IPS DF 4.7 (cell line): ENCODE results near the gene FAM124A.
A peak's percentile ranks its signal among the peaks of the same experiment; 100 is the strongest.
"Not testable (repeated sequence)": the region's sequence is repeated elsewhere in the genome, so short reads cannot be mapped to it uniquely, and the experiment has no call there.

ENCODE experiments used
- DNase-seq: peaks from one replicate; pipeline ENCODE4 v3.0.0-alpha.2; 2013; ENCODE audit warnings: low spot score; ENCODE audit errors: extremely low read depth

Gene FAM124A

DNA sequence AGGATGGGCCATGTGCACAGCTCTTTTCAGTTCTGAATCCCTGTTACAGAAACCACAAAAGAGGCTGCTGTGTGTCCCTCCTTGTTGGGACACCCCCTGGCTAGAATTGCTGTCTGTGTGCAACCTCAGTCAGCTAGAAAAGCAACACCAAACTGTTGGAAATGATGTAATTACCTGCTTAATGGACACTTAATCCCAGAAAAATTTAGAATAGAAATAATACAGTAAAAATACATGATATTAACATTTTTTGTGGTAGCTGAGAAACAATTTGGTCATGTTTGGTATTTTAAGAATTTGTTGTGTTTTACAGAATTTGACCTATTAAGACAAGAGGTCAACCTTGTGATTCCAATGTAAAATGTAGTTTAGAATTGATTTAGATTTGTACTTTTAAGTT, 46.8 kb downstream of the FAM124A start:
- DNase-seq: no peak

DNA sequence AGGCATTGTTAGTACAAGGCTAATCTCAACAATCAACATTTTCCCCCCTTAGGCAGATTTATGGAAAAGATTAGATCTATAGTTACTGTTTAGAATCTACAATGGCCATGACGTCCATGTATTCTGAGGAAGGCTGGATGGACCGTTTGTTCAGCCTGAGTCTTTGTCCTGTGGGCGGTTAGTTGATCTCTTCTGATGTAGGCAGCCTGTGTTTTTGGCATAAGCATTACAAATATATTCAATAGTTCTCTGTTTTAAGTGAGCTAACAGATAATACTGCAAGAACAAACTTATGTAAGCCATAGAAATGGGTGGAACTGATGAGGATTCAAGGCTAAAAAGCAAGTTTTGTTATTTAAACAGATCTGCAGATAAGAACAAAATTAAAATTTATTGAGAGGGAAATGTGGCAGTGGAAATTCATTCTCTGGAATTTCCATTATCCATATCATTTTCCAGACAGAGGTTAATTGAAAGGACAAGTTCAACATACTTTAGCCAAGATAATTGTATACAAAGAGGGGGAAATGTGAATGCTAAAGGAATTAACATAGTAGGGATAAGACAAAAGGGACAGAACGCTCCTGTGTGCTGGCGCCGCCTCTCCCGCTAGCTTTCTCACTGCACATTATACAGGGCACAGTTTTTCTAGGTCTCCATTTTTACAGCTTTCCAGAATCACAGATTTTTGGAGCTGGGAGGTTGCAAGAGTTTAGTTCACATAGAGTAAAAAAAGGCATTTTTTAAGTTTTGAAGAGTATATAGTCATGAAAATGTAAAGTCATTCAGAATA, 48.6 kb downstream of the FAM124A start:
- DNase-seq: no peak

DNA sequence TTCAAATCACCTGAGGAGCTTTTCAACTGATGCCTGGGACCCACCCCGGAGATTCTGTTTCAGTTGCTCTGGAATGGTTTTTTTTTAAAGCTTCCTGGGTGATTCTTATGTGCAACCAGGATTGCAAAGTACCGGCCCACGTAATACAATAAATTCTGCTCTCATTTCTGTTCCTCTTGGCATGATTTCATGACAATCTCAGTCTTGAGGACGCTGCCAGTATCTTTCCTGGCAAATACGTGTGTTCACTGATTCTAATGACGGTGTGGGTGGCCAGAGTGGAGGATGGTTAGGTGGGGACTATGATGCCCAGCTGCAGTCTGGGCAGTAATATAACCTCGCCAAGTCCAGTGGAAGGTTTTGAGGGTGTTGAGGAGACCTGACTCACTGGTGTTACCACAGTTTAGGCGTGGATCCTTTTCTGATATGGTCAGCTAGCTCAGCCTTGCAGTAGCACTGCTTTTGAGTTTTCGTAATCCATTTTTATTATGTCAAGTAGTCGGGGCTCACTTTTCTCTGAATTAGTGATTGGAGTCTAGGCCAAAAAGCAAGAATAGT, 49.4 kb downstream of the FAM124A start:
- no peak for DNase-seq

DNA sequence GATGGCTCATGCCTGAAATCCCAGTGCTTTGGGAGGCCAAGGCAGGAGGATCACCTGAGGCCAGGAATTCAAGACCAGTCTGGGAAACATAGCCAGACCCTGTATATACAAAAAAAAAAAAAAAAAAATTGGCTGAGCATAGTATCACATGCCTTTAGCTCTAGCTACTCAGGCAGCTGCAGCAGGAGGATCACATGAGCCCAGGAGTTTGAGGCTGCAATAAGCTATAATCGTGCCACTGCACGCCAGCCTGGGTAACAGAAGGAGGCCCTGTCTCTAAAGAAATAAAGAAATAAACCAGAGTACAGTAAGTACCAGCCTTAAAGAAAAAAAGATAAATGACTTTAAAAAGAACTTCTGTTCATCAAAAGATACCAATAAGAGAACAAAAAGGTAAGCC, 52.9 kb downstream of the FAM124A start:
- no peak for DNase-seq

DNA sequence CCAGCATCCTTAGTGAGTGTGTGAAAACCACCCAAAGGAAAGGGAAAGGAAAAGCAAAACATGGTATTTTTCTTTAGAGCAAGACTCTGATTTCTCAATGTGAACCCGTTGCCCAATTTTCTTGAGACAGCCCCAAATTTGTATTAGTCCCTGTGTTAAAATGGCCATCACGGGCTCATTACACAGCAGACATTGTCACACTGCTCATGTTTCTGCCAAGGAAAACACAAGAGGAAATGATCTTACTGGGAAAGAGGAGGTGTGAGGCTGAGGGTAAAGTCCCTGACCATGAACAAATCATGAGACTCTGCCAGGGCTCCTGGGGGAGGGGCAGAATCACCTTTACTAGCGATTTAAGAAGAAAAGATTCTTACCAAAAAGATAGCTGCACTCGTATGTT, 54.4 kb downstream of the FAM124A start:
- DNase-seq: no peak

DNA sequence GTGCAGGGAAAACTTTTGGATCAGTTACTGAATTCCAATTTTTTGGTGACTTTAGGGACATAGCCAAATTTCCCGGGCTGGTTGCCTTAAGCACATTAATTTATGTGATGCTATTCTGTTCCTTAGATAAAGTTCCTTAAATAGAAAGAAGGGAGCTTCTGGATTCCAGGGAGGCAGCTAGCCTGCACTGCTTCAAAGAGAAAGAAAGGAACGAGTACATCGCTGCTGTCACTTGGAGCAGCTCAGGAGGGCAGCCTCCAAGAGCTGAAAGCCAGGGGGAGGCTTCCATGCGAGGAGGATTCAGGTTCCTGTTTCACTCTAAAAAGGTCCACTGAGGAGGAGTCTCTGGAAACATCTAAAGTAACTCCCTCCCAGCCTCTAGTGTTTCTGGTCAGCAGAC, 55.7 kb downstream of the FAM124A start:
- no peak for DNase-seq

DNA sequence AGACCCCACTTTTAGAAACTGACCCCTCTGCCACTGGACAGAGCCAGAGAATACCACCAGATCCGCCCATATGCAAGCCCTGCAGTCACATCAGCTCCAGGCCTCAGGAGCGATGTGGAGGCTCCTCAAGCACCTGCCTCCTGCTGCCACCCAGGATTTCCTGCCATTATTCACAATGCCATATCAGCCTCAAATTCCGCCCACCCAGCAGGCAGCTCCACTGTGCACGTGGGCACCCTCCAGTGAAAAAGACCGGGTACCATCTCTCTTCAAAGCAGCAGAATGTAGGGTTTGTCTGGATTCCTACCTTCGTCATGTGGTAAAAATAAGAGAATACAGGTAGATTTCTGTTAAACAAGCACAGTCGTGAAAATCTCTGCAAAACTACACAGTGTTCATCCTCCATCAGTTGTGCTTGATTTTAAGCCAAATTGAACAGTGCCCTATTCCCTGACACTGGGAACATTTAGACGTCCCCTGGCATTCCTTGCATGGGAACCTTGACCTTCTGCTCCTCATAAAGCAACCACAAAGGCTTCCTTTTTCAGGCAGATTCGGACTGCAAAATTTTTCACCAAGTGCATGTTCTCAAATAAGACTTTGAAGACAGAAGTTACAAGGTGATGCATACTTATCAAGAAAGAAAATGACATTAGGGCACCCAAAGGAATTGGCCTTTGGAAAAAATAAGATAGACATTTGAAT, 56.4 kb downstream of the FAM124A start:
- DNase-seq: no peak

DNA sequence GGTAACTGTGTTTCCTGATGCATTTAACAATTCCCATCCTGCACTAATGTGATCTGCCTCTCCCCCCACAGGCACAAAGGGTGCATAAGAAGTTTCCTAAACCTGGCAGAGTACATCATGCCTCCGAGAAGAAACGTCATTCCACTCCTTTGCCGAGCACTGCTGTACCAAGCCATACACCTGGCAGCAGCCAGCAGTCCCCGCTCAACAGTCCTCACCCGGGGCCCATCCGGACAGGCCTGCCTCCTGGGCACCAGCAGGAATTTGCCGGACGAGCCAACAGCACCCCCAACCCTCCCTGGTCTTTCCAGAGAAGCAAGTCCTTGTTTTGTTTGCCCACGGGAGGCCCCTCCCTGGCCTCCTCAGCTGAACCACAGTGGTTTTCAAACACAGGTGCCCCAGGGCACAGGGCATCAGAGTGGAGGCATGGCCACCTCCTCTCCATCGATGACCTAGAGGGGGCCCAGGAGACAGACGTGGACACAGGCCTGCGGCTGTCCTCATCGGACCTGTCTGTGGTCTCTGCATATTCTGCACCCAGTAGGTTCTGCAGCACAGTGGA, 58.3 kb downstream of the FAM124A start:
- no peak for DNase-seq

DNA sequence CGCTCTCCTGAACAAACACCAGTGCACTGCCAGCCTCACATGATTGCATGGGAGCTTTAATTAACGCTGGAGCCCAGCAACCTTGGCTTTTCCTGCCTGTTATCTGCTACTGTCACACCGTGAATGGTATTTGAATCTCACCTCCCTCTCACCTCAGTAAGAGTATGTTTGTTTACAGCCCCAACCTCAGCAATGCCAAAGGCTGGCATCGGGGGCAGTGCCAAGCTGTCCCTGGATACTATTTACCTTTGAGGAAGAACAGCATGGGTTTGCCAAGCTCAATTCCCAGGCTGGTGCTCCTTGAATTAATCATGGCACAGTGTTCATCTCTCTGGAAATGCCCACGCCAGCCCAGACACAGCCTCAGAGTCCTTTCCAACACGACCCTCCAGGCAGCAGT, 60.1 kb downstream of the FAM124A start:
- DNase-seq: no peak

DNA sequence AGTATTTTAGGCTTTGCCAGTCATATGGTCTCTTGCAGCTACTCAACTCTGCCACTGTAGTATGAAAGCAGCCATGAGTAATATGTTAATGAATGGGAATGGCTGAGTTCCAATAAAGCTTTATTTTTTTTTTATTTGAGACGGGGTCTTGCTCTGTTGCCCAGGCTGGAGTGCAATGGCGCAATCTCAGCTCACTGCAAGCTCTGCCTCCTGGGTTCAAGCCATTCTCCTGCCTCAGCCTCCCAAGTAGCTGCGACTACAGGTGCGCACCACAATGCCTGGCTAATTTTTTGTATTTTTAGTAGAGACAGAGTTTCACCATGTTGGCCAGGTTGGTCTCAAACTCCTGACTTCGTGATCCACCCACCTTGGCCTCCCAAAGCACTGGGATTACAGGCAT, 60.7 kb downstream of the FAM124A start:
- not testable (repeated sequence) for DNase-seq

DNA sequence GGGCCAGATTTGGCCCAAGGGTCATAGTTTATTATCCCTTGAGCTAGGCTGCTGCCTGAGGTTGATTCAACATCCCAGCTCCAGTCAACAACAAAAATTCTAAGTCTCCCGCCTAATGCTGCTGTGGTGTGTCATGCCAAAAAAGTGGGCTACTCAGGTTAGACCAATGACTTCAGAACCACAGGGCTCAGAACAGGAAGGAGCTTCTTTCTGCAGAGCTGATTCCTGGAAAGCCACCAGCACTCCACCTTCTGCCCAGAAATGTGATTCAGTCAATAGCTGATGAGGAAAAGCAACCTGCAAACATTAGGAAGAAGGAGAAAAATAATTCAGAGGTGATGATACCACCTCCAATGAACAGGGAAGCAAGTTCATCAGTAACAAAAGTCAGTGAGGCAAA, 61.2 kb downstream of the FAM124A start:
- no peak for DNase-seq

DNA sequence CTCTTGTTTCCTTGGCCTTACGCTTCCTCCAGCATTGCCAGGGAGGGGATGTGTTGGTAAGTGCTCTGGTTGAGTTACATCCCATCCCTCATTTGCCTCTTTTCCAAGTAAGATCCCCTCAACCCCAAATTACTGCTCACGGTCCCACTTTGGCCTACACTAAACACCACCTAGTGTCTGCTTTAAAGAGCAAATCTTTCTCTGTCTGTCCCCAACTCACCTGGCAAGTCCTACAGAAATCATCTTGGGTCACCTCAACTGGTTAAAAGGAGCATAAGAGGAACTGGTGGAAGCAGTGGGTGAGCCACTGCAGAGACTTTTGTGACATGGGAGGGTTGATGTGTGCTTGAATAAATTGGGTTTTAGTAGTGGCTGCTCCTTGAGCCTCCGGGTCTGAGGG, 62.1 kb downstream of the FAM124A start:
- DNase-seq: no peak

DNA sequence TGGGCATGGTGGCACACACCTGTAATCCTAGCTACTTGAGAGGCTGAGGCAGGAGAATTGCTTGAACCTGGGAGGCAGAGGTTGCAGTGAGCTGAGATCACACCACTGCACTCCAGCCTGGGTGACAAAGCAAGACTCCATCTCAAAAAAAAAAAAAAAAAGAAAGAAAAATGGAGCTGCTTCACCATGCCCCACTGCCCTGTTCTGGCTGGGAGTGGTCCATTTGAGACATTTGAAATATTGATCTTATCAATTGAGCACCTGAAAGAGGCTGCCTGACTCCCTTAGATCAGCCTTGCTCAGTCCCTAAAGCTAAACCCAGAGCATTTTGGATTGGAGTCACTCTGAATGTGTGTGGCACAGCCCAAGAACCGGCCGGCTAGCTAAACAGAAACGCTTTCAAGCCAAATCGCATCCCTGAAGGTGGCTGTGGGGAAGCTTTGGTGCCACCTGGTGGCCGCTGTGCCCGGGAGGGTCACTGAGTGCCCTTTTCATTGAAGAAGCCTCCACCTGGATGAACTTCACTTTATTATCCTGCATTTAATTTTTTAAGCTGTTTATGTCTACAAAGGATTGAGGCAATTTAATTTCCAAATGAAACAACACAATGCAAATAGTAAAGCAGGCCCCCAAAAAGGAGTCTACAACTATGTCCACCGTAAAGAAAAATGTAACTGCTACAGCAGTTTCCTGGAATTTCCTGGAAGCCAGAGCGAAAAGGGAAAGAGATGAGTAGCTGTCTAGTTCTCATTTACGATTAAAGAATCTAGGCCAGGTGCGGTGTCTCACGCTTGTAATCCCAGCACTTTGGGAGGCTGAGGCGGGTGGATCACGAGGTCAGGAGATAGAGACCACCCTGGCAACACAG, 64.2 kb downstream of the FAM124A start:
- DNase-seq: peak; percentile 69

DNA sequence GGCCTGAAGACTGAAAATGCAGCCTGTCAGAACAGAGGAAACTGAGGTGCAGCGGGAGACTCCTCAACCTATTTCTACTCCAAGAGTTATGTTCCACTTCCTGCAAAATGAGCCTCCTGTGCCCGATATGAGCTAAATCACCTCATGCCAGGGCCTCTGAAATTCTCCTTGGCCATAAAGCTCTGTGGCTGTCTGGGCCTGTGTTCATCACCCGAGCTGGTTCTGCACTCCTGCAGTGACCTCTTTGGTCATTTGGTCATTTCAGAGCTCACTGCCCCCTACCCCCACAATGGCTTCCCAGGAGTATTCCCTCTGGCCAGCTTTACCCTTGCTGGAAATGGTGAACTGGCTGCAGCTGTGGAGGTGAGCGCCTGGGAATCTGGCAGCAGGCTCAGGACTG, 65.6 kb downstream of the FAM124A start:
- DNase-seq: no peak

DNA sequence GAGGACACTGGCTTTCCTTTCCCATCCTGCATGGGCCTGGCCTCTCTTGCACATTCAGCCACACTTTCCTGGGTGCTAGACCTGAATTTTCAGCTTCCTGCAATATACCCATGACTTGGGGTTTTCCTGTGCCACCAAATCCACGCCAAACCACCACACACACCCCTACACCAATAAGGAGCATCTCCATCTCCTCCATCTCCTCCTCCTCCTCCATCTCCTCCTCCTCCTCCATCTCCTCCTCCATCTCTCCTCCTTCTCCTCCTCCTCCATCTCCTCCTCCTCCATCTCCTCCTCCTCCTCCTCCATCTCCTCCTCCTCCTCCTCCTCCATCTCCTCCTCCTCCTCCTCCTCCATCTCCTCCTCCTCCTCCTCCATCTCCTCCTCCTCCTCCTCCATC, 66.1 kb downstream of the FAM124A start:
- not testable (repeated sequence) for DNase-seq

DNA sequence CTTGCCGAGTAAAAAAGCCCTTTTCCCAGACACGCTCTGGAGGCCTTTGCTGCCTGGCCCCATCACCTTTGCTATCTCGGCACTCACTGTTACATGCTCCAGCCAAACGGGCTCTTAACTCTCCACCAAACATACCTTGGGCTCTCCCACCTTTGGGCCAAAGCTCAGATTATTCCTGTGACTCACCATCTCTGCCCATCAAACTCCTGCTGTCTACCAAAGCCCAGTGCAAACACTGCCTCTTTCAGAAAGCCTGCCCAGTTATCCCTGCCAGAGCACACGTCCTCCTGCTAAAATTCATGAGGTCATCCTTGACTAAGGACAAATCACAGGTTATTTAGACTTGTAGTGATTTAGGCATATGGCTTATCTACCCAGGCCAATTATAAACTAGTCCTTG, 69.1 kb downstream of the FAM124A start:
- DNase-seq: no peak

DNA sequence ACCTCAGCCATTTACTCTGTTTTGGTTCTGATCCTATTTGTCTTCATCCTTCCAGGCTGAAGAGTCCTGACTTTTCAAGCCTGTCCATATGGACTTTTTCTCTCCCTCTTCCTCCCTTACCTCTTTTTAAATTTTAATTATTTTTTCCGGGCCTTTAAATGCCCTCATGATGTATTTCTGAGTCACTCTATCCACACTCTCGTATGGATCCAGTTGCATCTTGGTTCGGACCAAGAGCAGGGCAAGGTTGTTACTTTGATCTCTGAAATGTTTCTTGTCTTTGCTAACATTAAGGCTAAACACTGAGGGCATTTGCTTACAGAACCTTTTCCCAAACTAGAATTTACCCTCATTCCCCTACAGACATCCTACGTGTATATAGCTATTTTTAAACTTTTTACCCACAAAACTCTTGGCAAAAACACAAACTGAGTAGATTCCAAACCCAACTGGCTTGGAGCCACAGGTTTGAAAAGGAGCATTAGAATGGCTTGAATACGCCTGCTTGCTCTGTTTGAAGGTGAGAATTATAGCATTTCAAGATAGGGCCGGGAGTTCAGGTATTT, 69.9 kb downstream of the FAM124A start:
- no peak for DNase-seq

DNA sequence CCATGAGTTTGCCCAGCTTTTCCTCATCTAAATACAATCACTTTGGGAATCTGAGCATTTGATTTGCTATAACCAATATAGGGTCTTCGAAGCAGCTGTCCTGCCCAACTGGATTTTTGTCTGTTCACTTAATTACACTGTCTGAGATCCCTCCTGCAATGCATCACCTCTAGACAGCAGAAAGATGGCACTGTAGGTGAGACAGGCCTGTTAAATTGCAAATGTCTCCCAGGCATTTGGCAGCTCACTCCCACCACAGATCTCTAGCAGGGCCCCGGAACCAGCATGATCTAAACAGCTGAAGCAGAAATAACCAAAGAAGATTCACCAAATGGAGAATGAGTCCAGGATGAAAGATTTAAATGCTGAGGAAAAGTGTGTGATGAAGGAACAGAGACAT, 75.4 kb downstream of the FAM124A start:
- no peak for DNase-seq

DNA sequence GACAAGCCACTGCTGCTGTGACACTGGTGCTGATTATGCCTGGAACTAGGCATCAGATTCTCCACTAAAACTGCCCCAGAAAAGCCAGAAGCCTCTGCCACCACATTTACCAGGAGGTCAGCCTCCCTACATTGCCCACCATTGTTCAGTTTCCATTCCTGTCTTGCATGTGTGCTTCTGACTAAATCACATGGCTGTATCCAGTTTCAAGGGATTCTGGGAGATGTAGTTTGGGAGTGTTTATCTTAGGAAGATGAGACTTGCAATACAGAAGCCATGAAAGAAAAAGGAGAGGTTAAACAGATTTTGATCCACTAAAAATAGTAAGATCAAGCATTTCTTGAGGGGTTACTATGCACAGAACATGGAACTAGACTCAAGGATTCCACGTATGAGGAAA, 76.6 kb downstream of the FAM124A start:
- DNase-seq: no peak

DNA sequence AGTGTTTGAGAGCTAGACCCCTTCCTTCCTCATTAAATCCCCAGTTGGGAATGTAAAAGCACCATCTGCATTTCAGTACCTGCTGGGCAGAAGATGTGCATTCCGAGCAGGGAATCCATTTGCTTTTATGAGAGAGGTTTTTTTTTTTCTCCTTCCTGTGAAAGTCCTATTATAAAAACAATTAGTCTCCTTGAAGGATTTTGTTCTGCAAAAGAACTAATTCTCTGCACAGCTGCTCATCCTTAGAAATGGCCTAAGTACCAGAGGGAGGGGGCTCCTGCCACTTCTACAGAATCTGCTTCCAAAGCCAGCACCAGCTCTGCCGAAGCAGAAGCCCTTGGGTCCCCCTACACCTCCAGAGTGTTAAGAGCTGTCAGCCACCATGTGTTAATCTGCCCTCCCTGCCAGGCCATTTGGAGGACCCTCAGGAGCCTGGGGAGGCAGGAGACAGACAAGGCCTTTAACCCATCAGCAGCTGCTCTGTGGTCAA, 80.9 kb downstream of the FAM124A start:
- peak; percentile 87 for DNase-seq

DNA sequence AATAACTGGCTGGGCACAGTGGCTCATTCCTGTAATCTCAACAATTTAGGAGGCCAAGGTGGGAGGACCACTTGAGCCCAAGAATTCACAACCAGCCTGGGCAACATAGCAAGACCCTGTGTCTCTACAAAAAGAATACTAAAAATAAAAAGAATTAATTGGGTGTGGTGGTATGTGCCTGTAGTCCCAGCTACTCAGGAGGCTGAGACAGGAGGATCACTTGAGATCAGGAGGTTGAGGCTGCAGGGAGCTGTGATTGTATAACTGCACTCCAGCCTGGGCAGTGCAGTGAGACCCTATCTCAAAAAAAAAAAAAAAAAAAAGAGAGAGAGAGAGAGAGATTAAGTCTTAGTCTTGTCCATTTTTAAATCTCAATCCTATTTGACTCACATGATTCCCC, 81.7 kb downstream of the FAM124A start:
- no peak for DNase-seq
